HG03469 (cell line): ENCODE data around the gene MRPL38.

ENCODE experiments used
- ATAC-seq: cut with Tn5 transposase; IDR thresholded peaks from one replicate; pipeline ENCODE4 v1.9.1; 2021; ENCODE audit warnings: mild to moderate bottlenecking, moderate library complexity, moderate number of reproducible peaks; ENCODE audit not compliant: unreplicated experiment

Gene MRPL38

DNA sequence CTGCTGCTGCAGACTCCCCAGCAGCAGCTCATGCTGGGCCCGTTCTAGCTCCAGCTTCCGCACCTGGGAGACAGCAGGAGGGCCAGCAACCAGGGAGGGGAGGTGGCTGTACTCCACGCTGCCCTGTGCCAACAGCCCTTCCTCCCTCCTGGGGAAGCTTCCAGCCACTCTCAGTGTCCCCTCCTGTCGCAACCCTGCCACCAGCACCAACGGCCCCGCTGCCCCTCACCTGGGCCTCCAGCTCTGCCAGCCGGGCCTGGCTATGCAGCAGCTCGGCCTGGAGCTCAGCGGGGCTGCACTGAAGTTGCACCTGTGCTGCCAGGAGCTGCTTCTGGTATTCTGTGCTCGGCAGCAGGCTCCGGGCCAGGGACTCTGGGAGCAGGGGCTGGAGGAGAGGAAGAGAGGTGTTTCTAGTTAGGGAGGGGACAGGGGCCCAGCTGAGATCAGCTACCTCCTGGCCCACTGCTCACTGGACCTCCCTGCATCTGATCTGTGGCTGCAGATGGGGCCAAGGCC is 15.4 kb upstream of the MRPL38 start:
- ATAC-seq: no peak

DNA sequence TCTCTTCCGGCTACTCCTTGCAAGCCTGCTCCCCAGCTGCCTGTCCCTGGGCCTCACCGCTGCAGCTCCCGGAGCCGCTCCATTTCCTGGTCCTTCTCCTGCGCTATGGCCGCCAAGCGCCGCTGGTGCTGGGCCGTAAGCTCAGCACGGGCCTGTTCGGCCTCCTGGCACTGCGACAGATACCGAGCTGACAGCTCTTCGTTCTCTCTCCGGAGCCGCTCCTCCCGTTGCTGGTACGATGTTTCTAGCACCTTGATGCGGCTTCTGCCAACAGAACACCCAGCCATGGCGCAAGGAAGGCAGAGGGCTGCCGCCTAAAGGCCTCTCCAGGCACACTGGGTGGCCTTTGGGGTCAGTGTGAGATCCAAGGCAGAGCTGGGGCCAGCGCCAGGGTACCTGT is 14.9 kb upstream of the MRPL38 start:
- no peak for ATAC-seq

GRCh38 chr17:75917917-75918445 is 13.3 kb upstream of the MRPL38 start:
- no peak for ATAC-seq

DNA sequence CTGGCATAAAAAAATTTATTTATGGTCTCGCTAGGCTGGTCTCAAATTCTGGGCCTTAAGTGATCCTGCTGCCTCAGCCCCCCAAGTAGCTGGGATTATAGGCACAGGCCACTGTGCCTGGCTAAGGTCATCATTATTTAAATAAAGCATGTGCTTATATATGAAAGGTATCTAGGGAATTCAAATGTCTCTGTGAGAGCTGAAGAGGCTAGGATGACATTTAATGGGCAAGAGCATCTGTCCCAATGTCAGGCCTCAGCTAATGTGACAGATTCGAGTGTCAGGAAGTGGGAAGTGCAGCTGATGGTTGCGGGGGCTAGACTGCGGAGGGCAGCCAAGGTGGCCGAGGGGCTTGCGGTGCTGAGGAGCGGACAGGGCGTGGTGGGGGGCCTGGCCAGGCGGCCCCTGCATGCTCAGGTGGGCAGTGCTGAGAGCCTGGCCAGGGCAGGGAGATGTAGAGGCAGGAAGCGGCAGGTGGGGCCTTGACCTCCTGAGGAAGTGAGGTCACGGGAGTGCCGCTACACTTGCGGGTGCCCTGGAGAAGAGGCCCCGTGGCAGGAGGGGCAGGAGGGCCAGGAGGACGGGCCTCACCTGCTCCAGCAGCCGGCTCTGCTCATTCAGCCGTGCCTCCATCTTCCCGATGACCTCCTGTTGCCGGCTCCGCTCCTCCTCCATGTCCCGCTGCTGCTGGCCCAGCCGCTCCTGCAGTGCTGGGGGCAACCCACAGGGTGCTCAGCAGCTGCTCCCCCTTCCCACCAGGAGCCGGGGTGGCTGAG is 12.6 kb upstream of the MRPL38 start:
- ATAC-seq: no peak

GRCh38 chr17:75915268-75915667 is 10.6 kb upstream of the MRPL38 start:
- ATAC-seq: no peak

DNA sequence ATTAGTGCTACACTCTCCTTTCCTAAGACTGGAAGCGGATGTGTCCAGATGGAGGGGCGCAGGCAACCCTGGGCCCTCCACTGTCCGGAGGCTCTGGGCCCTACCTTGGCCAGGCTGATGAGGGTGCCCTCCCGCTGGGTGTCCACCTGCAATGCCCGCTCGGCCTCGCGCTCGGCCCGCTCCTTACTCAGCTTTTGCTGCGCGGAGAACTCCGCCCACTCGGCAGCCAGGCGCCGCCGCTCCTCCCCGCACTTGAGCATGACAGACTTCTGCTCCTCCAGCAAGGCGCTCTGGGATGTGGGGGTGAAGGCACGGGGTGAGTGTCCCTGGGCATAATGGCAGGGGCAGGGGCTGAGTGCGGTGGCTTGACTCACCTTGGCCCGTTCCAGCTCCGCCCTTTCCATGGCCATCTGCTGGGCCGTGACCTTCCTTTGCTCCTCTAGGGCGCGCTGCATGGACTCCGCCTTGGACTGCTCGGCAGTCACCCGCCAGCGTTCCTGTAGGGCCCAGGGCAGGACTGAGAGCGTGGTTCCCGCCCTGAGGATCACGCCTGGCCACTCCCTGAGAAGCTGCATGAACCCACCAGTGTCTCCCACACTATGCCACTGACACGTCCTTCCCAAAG is 10.1 kb upstream of the MRPL38 start:
- ATAC-seq: no peak

DNA sequence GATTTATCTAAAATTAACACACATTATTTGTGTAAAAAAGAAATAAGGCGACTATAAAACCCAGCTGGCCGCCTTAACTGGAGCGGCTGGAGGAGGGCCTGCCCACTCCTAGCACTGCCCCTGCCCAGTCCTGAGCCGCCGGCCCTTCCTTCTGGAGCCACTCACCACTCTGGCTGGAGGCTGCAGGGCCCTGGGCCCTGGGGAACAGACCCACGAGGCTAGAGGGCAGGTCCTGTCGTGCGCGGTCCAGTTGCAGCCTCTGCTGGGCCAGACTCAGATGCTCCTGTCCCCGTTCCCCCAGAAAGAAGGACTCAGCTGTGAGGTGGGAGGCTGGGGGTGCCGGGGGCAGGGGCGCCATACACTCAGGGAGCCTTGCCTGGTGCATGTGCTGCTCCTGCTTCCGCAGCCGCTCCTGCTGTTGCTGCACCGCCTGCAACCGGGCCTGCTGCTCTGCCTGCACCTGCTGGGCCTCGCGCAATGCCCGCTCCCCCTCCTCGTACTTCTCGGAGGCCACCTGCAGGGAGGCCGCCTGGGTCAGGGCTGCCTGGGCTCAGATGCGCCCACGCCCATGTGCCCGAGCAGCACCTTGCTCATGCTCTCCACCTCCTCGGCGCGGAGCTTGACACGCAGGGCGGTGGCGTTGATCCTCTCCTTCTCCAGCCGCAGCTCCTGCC is 9.0 kb upstream of the MRPL38 start:
- no peak for ATAC-seq

DNA sequence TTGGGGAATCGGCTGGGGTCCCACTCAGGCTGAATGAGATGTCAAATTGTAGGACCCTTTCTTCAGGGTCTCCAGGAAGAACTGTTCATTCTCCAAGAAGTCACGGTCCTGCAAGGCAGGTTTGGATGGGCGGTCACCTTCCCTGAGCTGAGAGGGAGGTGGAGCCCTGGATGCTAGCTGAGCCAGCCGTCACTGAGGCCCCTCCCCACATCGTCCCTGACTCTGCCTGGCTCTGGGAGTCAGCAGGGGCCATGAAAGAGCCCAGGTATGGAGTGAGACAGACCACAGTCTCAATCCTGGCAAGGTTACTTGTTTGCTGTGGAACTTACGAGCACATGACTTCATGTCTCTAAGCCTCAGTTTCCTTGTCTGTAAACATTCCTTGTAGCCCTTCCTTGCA is 6.0 kb upstream of the MRPL38 start:
- ATAC-seq: no peak

DNA sequence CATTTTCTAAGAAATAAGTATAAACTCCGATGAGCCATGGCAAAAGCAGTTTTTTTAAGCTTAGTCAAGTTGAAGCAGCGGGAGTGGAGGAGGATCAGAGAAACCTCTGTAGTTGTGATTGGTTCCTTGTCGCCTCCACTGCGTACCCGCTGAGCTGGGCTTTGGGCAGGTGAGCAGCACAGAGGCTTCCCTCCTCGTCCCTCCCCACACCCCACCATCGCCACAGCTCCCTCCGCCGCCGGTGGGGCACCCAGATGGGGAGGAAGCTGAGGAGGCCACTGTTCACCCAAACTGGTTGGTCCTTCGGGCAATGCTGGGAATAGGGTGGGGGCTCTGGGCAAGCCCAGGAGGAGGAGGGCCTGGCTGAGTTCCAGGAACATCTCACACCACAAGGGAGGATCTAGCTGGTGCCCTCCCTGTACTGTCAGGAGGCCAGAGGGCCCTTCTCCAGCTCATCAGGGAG is 5.2 kb upstream of the MRPL38 start:
- no peak for ATAC-seq

GRCh38 chr17:75909051-75909811 is 4.5 kb upstream of the MRPL38 start:
- ATAC-seq: no peak

GRCh38 chr17:75908201-75908600 is 3.5 kb upstream of the MRPL38 start:
- ATAC-seq: no peak

DNA sequence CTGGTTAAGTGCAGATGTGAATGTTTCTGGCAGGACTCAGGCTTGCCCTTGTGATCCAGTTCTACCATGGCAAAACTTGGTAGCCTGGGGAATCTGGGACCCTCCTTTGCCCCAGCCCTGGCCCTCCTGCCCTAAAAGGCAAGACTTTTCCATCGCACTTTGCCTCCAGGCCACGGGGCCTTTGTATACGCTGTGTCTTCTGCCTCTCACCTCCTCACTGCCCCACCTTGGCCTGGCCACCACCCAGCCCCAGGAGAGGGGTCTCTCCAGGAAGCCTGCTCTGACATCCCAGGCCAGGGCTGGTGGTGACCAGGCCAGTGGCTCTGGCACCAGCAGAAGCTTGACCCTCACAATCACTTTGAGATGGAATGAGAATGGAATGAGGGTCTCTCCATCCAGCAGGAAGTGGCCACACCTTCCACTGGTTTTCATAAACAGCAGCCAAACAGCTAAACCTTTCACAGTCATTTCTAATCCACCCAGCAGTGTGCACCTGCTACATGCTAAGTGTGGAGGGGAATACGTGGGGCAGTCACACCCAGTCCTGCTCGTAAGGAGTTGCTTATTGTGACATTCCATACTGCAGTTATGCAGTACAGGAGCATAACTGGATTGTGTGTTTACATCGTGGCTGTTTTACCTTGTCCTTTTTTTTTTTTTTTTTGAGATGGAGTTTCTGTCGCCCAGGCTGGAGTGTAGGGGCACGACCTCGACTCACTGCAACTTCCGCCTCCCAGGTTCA is 1.6 kb upstream of the MRPL38 start:
- no peak for ATAC-seq

GRCh38 chr17:75902406-75902805 is 2.3 kb downstream of the MRPL38 start:
- ATAC-seq: no peak

- no peak for ATAC-seq
These were observed 3.0 kb downstream of the MRPL38 start for GRCh38 chr17:75901727-75902126.

GRCh38 chr17:75900691-75901533 is 3.8 kb downstream of the MRPL38 start:
- no peak for ATAC-seq

- no peak for ATAC-seq
These were observed 4.8 kb downstream of the MRPL38 start for GRCh38 chr17:75899767-75900468.

DNA sequence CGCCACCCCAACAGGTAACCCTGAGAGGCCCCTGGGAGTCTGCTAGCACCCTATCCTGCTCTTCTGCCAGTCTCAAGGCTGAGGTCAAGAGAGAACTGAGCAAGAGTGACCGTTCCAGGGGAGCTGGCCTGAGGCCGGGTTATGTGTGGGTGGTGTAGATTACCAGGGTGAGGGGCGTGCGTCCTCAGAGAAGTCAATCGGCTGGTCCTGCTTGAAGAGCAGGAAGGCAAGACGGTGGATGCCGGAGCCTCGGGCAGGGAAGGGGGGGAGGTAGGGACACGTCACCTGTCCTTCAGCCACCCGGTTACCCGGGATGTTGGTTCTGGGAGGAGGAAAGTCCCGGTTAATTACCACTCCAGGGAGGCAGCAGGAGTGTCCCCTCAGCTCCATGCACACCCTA is 5.3 kb downstream of the MRPL38 start:
- no peak for ATAC-seq

DNA sequence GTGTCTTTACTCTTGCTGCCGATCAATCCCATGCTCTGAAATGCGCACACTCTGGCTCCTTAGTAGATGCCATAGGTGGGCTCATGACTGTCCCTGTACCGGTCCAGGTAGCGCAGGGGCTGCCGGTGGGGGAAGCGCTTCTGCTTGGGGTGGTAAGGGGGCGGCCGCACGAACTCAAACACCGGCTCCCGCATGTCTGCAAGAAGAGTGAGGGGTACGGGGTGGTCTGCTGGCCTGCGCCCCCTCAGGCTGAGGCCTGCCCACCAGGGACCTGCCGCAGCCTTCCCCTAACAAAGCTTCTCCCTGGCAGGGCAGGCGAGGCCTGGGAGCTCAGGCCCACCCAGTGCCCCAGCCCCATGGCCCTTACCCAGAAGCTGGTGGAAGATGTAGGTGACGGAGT is 5.9 kb downstream of the MRPL38 start:
- no peak for ATAC-seq

DNA sequence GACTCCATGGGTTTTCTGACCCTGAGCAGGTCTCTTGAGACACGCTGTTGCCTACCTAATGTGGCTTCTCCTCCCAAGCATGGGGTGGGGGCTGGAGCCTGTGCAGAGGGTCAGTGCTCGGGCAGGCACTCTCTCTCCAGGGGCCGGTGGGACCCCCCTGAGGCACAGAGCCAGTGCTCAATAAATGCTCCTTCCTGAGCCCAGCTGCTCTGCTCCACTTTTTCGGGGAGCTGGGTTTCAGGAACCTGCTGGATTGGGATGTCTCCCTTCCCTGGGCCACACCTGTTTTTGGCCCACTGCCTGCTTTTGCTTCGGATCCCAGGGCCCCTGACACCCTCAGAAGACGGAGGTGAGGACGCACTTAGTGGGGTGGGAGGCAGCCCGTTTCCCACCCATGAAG is 6.6 kb downstream of the MRPL38 start:
- no peak for ATAC-seq
